Gastroesophageal sphincter (tissue), 4 donors: Measurements from ENCODE around the gene AUNIP. TPM values are rescaled to one million over a fixed set of nuclear protein-coding genes. Genes with fewer than 3 reads are reported as not detected.
A peak's percentile ranks its signal among the peaks of the same experiment; 100 is the strongest.

ENCODE experiments used
- ATAC-seq: fragments of 150-250 bp; one replicate; pipeline ENCODE4 v1.9.1; 2016; ENCODE audit warnings: mild to moderate bottlenecking, moderate library complexity
- H3K27ac ChIP-seq, 4 donors: fragments of 200-600 bp; sonication (generic) in 3 of 4; 1 replicate in 3 of 4; 2 replicates in 1 of 4; pipeline ENCODE4 v1.5.1; 2016 to 2019
- H3K27me3 ChIP-seq: fragments of 200-600 bp; sonication (generic); one replicate; pipeline ENCODE4 v1.5.1; 2019
- H3K36me3 ChIP-seq, 2 donors: fragments of 200-600 bp; sonication (generic); one replicate each; pipeline ENCODE4 v1.5.1; 2019; ENCODE audit warnings: control low read depth in 1 of 2
- H3K4me1 ChIP-seq, 3 donors: fragments of 200-600 bp; sonication (generic); 1 replicate in 2 of 3; 2 replicates in 1 of 3; pipeline ENCODE4 v1.5.1; 2016 to 2019; ENCODE audit warnings: control low read depth in 2 of 3
- H3K4me3 ChIP-seq, 2 donors: fragments of 200-600 bp; sonication (generic); one replicate each; pipeline ENCODE4 v1.5.1; 2019; ENCODE audit warnings: mild to moderate bottlenecking in 1 of 2, moderate library complexity in 1 of 2
- H3K9me3 ChIP-seq, 3 donors: fragments of 200-600 bp; sonication (generic); one replicate each; pipeline ENCODE4 v1.5.1; 2017 to 2019; ENCODE audit warnings: control low read depth in 2 of 3
- EP300 ChIP-seq: sonication (generic); formaldehyde crosslinking; IDR thresholded peaks from one replicate; pipeline ENCODE4 v1.6.1; 2017; ENCODE audit warnings: antibody characterized with exemption, mild to moderate bottlenecking
- POLR2A ChIP-seq, 2 donors: fragments of 450-650 bp; IDR thresholded peaks; one replicate each; pipeline ENCODE4 v1.6.1; 2017; ENCODE audit warnings: antibody characterized with exemption in 2 of 2, mild to moderate bottlenecking in 2 of 2, moderate library complexity in 1 of 2
- POLR2AphosphoS5 ChIP-seq: sonication (generic); formaldehyde crosslinking; IDR thresholded peaks from one replicate; pipeline ENCODE4 v1.6.1; 2017; ENCODE audit warnings: antibody characterized with exemption
- WGBS, 2 donors: methylation state at CpG; one replicate each; pipeline ENCODE4 v1.1.5; 2018; ENCODE audit warnings: low coverage in 1 of 2; 5-methylcytosine and 5-hydroxymethylcytosine counted together
- total RNA-seq, 4 donors: library from RNA; depleted of rRNA; stranded (reverse); fragments of >200 nt; gene quantifications; one replicate each; pipeline ENCODE4 v1.1.0, GENCODE V29; 2016
- TF ChIP-seq, protein P1 (sequence below), 4 experiments: fragments of 200-600 bp in 2 of 4; fragments of 450-650 bp in 2 of 4; sonication (generic) in 1 of 4; IDR thresholded peaks; one replicate each; pipeline ENCODE4 v1.5.1; 2017 to 2019; ENCODE audit warnings: antibody characterized with exemption in 4 of 4, mild to moderate bottlenecking in 2 of 4, moderate library complexity in 2 of 4

AUNIP gene
- total RNA-seq, 4 donors from 2014 or later = 0.52 to 1.1 TPM; not detected in 2

DNA sequence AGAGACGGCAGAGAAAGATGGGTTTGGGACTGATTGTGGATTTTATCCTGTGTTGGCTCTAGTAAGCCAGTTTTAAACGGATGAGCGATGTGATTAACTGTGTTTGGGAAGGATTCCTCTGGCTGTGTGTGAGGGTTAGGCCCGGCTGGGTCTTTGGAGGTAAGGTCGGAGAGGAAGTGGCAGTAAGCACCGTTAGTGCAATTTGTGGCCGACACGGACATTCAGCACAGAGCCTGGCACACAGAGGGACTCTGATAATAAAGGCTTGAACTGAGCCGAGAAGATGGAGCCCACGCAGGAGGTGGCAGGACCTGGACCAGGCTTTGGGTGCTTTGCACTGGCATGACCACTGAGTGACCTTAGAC lies 38.2 kb downstream of the AUNIP start:
- WGBS, 2 donors = 27% methylated on average over 10 of the region's 10 CpGs; no CpG with 5 or more reads in 1 of the 2 donors

DNA sequence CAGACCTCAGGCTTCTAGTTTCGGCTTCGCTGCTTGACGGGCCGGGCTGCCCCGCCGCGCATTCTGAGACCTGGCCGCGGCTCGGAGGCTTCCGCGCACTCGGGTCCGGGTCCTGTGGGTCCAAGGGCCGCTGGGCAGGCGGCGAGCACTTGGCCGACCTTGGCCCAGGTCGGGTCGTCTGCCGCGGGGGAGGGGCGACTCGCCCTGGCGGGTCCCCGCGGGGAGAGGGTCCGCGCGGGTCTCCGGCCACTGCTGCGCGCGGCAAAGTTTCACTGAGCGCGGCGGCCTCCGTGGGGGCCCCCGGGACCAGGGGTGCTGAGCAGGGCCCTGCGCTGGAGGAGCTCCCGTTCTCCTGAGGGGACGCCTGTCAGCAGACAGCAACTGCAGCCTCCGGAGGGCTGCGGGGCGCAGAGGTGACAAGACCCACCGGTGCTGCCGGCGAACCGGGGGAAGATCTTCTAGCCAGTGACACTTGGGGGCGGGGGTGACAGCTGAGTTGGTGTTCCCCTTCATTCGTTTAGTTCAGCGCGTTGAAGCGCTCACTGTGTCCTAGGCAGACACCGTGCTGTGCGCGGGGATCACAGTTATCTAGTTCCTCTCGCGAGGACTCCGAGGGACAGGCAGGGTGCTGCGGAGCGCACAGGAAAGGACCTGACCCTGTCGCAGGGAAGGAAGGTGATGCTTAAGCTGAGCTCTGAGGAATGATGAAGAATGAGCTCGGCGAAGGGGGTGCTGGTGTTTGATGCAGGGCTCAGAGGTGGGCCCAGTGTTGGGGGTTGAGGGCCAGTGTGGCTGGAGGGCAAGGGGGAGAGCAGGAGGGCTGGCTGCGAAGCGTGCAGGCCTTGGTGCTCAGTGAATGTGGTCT lies 38.8 kb downstream of the AUNIP start:
- H3K27ac ChIP-seq = peak overlapping the region; percentile 47 to 97 (median 96)
- peaks cover 0 to 65% (median 26%) of the 10 kb centered on the region in 3 donors for H3K4me1 ChIP-seq
- no peaks in the 10 kb centered on the region for H3K27me3 ChIP-seq
- 0 to 4% methylated on average over 3 to 7 of the region's 67 CpGs for WGBS, 2 donors
- ATAC-seq = peak; percentile 52
- TF ChIP-seq, protein P1, sequence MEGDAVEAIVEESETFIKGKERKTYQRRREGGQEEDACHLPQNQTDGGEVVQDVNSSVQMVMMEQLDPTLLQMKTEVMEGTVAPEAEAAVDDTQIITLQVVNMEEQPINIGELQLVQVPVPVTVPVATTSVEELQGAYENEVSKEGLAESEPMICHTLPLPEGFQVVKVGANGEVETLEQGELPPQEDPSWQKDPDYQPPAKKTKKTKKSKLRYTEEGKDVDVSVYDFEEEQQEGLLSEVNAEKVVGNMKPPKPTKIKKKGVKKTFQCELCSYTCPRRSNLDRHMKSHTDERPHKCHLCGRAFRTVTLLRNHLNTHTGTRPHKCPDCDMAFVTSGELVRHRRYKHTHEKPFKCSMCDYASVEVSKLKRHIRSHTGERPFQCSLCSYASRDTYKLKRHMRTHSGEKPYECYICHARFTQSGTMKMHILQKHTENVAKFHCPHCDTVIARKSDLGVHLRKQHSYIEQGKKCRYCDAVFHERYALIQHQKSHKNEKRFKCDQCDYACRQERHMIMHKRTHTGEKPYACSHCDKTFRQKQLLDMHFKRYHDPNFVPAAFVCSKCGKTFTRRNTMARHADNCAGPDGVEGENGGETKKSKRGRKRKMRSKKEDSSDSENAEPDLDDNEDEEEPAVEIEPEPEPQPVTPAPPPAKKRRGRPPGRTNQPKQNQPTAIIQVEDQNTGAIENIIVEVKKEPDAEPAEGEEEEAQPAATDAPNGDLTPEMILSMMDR (IDR thresholded peaks at IDR 0.05) = no peak
- TF ChIP-seq POLR2AphosphoS5 (no peak), POLR2A (IDR thresholded peaks at IDR 0.05) (no peak), EP300 (no peak)
- H3K36me3 ChIP-seq = peaks cover 0 to 31% of the 10 kb centered on the region in 2 donors
- H3K4me3 ChIP-seq = peak overlapping the region; percentile 63 to 96
- no peaks in the 10 kb centered on the region for H3K9me3 ChIP-seq

More for the DNA sequence above, 38.2 kb downstream of the AUNIP start:
- ATAC-seq = no peak
- TF ChIP-seq POLR2AphosphoS5 (no peak), EP300 (no peak), POLR2A (IDR thresholded peaks at IDR 0.05) (no peak)
- TF ChIP-seq, protein P1 (IDR thresholded peaks at IDR 0.05) = no peak
- Histone ChIP-seq H3K9me3 (no peaks in the 10 kb centered on the region), H3K4me3 (peak overlapping the region; percentile 63 to 96), H3K4me1 (peaks cover 0 to 71% (median 26%) of the 10 kb centered on the region in 3 donors), H3K36me3 (peaks cover 0 to 30% of the 10 kb centered on the region in 2 donors), H3K27me3 (no peaks in the 10 kb centered on the region), H3K27ac (peak overlapping the region in 3 of 4 donors; percentile 95 to 97 (median 96))

DNA sequence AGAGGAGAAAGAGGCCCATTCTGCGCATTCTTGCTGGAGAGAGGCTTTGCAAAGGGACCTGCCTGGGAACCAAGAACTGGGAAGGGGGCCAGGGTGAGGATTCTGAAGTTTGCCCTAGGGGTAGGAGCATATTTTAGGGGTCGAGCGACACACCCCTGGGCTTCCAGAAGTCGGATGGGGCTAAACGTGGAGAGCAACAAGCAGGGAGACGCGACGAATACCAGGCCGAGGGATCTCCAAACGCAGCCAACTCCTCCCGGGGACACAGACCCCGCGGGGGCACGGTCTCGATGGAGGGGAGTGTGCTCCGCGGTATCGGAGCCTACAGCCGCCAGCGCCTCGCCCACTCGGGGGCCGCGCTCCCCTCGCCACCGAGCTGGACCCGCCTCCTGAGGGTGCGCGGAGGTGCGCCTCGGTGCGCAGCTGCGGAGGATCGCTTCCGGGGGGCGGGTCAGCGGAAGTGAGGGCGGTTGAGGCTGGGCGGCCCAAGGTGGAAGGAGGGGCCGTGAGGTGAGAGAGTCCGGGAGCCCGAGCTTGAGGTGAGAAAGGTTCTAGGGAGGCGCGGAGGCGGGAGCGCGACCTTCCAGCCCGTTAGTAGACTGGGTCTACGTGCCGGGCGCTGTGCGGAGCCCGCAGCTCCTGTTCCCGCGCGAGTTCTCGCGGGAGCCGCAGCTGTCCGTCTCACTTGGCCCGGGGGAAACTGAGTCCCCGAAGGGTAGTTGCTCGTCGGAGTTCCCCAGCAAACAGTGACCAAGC lies 39.6 kb downstream of the AUNIP start, which contains the start of gene MTFR1L:
MTFR1L (plus strand) TSS at position 464 of the 756 bp plus-strand sequence. CDS start 3,151 bp downstream, outside the sequence.
- no peaks in the 10 kb centered on the region for H3K27me3 ChIP-seq
- peak; percentile 83 to 86 for TF ChIP-seq POLR2A (IDR thresholded peaks at IDR 0.05)
- no peak for TF ChIP-seq EP300
- TF ChIP-seq, protein P1 (IDR thresholded peaks at IDR 0.05) = peak in 1 of 4 experiments; percentile 21
- TF ChIP-seq POLR2AphosphoS5 = peak; percentile 89
- peak within 1 kb of the TSS; percentile 63 to 96 for H3K4me3 ChIP-seq
- H3K4me1 ChIP-seq = peaks cover 0 to 57% (median 26%) of the 10 kb centered on the region in 3 donors
- peak; percentile 94 for ATAC-seq
- peaks cover 0 to 39% of the 10 kb centered on the region in 2 donors for H3K36me3 ChIP-seq
- 0% methylated on average over 1 to 3 of the region's 64 CpGs for WGBS, 2 donors
- H3K27ac ChIP-seq = peak within 1 kb of the TSS; percentile 47 to 97 (median 96)
- H3K9me3 ChIP-seq = no peaks in the 10 kb centered on the region

DNA sequence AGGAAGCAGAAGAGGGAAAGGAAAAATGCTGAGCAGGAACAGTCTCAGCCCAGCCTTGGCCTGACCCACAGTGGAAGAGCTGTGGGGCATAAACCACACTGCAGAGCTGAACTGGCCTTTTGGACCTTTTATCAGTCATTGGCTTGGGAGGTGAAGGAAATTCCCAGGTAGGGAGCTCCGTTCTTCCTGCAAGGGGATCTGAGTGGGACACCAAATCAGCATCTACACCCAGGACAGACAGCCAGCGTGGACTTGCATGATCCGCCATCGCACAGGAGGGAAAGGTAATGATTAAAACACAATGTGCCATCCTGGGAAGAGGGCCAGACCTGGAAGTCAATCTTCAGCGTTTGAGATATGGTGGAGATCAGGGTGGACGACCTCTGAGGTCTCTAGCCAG lies 40.7 kb downstream of the AUNIP start:
- H3K27me3 ChIP-seq = no peaks in the 10 kb centered on the region
- peaks cover 0 to 42% of the 10 kb centered on the region in 2 donors for H3K36me3 ChIP-seq
- no peak overlapping the region for H3K4me3 ChIP-seq
- no peak for ATAC-seq
- 45 to 50% methylated on average over 1 to 6 of the region's 6 CpGs for WGBS, 2 donors
- H3K9me3 ChIP-seq = no peaks in the 10 kb centered on the region
- TF ChIP-seq, protein P1 (IDR thresholded peaks at IDR 0.05) = no peak
- TF ChIP-seq POLR2A (IDR thresholded peaks at IDR 0.05) (no peak), POLR2AphosphoS5 (no peak), EP300 (no peak)
- H3K4me1 ChIP-seq = peaks cover 0 to 46% (median 26%) of the 10 kb centered on the region in 3 donors
- peak overlapping the region in 3 of 4 donors; percentile 95 to 97 (median 96) for H3K27ac ChIP-seq
